Mucosa of rectum (tissue), 2 donors: ENCODE measurements around the gene KRT78.

Experiments
- H3K27ac ChIP-seq, 2 donors: one replicate each; pipeline ENCODE4 v1.7.0; 2013; ENCODE audit warnings: inconsistent platforms in 2 of 2, low read depth in 2 of 2, low read length in 2 of 2
- H3K27me3 ChIP-seq, 2 donors: one replicate each; pipeline ENCODE4 v1.7.0; 2013; ENCODE audit warnings: low read length in 2 of 2; ENCODE audit not compliant: control insufficient read depth in 2 of 2, insufficient read depth in 2 of 2
- H3K36me3 ChIP-seq, 2 donors: one replicate each; pipeline ENCODE4 v1.7.0; 2013; ENCODE audit warnings: low read length in 2 of 2; ENCODE audit not compliant: control insufficient read depth in 2 of 2, insufficient read depth in 2 of 2
- H3K4me1 ChIP-seq, 2 donors: one replicate each; pipeline ENCODE4 v1.7.0; 2013; ENCODE audit warnings: low read length in 2 of 2, mild to moderate bottlenecking in 1 of 2; ENCODE audit not compliant: control insufficient read depth in 2 of 2, insufficient read depth in 2 of 2
- H3K4me3 ChIP-seq, 2 donors: one replicate each; pipeline ENCODE4 v1.7.0; 2013; ENCODE audit warnings: low read length in 2 of 2
- H3K9ac ChIP-seq, 2 donors: one replicate each; pipeline ENCODE4 v1.7.0; 2013; ENCODE audit warnings: low read length in 2 of 2, low read depth in 1 of 2, mild to moderate bottlenecking in 1 of 2
- H3K9me3 ChIP-seq, 2 donors: one replicate each; pipeline ENCODE4 v1.7.0; 2013; ENCODE audit warnings: low read length in 2 of 2; ENCODE audit not compliant: control insufficient read depth in 2 of 2
- donor health status: healthy.
- donor health status: Normal muscosa, but diverticular disease.

The KRT78 gene

GRCh38 chr12:52824741-52825410, 23.9 kb downstream of the KRT78 start:
- Histone ChIP-seq H3K4me3 (no peak overlapping the region), H3K36me3 (no peaks in the 10 kb centered on the region), H3K27ac (no peak overlapping the region), H3K9me3 (no peaks in the 10 kb centered on the region), H3K4me1 (peaks cover 3 to 5% of the 10 kb centered on the region in 2 donors), H3K27me3 (no peaks in the 10 kb centered on the region), H3K9ac (no peak overlapping the region)

DNA sequence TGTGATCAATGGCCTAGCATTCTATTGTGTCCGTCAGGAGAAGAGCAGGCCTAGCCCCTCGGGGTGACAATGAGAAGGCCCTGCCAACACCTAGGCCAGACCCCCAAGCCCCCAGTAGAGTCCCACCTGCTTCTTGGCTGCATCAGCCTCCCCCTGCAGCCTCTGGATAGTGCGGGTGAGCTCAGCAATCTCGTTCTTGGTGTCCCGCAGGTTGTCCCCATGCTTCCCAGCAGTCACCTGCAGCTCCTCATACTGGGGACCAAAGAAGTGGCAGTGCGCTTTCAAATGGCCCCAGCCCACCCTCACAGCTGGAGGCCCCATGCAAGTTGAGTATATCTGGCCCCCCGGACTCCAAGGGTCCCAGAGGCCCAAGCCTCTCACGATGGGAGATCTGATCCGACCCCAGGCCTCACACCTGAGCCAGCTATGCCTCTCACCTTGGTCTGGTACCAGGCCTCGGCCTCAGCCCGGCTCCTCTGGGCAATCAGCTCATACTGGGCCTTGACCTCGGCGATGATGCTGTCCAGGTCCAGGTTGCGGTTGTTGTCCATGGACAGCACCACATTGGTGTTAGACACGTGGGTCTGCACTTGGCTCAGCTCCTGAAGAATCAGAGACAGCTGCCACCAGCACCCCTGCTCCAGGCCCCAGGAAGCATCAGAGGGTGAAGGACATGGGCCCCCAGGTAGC, 24.9 kb downstream of the KRT78 start:
- H3K27ac ChIP-seq = no peak overlapping the region
- no peak overlapping the region for H3K9ac ChIP-seq
- peaks cover 3 to 5% of the 10 kb centered on the region in 2 donors for H3K4me1 ChIP-seq
- no peak overlapping the region for H3K4me3 ChIP-seq
- no peaks in the 10 kb centered on the region for H3K9me3 ChIP-seq
- H3K36me3 ChIP-seq = no peaks in the 10 kb centered on the region
- H3K27me3 ChIP-seq = no peaks in the 10 kb centered on the region

DNA sequence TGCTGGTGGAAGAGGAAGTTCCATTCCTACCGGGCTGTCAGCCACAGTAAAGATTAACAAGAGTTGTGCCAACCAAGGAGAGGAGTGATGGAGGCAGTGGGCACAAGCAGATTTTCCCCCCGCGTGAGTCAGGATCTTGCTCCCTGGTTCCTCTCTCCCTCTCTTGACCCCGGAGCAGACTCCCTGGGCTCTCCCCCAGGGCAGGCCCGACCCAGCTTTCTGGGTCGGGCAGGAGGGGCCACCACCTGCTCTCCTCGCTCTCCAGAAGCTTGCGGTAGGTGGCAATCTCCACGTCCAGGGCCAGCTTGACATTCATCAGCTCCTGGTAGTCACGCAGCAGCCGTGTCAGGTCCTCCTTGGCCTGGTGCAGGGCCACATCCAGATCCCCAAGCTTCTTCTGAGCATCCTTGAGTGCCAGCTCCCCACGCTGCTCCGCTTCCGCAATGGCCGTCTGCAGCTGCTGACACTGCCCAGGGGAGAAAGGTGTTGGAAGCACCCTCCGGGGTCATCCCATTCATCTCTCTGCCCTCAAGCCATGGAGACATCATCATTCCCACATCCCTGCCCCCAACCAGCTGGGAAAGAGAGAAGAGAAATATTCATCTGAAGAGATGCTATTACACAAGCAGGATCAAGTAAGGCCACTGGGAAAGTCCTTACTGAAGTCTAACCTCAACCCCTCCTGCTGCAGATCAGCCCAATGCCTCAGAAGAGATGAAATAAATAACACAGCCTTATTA, 25.9 kb downstream of the KRT78 start:
- H3K4me3 ChIP-seq = no peak overlapping the region

GRCh38 chr12:52821826-52822660, 26.8 kb downstream of the KRT78 start:
- Histone ChIP-seq H3K4me3 (no peak overlapping the region), H3K36me3 (no peaks in the 10 kb centered on the region), H3K9ac (no peak overlapping the region), H3K4me1 (peaks cover 3 to 5% of the 10 kb centered on the region in 2 donors), H3K27ac (no peak overlapping the region), H3K9me3 (no peaks in the 10 kb centered on the region), H3K27me3 (no peaks in the 10 kb centered on the region)

More for the DNA sequence above, 25.9 kb downstream of the KRT78 start:
- no peak overlapping the region for H3K27ac ChIP-seq
- no peaks in the 10 kb centered on the region for H3K36me3 ChIP-seq
- H3K9ac ChIP-seq = no peak overlapping the region
- no peaks in the 10 kb centered on the region for H3K9me3 ChIP-seq
- H3K4me1 ChIP-seq = peaks cover 3 to 5% of the 10 kb centered on the region in 2 donors
- H3K27me3 ChIP-seq = no peaks in the 10 kb centered on the region

- H3K9me3 ChIP-seq = no peaks in the 10 kb centered on the region
- H3K9ac ChIP-seq = no peak overlapping the region
- no peaks in the 10 kb centered on the region for H3K27me3 ChIP-seq
- peaks cover 3 to 5% of the 10 kb centered on the region in 2 donors for H3K4me1 ChIP-seq
- no peak overlapping the region for H3K4me3 ChIP-seq
- no peak overlapping the region for H3K27ac ChIP-seq
- no peaks in the 10 kb centered on the region for H3K36me3 ChIP-seq
Measured at GRCh38 chr12:52821071-52821730, 27.6 kb downstream of the KRT78 start.

- Histone ChIP-seq H3K27me3 (no peaks in the 10 kb centered on the region), H3K4me3 (no peak overlapping the region), H3K36me3 (no peaks in the 10 kb centered on the region), H3K9me3 (no peaks in the 10 kb centered on the region), H3K9ac (no peak overlapping the region), H3K27ac (no peak overlapping the region), H3K4me1 (peaks cover 3 to 5% of the 10 kb centered on the region in 2 donors)
Measured at GRCh38 chr12:52820521-52820920, 28.3 kb downstream of the KRT78 start.

- no peaks in the 10 kb centered on the region for H3K27me3 ChIP-seq
- H3K9me3 ChIP-seq = no peaks in the 10 kb centered on the region
- peaks cover 3 to 5% of the 10 kb centered on the region in 2 donors for H3K4me1 ChIP-seq
- no peak overlapping the region for H3K27ac ChIP-seq
- H3K36me3 ChIP-seq = no peaks in the 10 kb centered on the region
- no peak overlapping the region for H3K4me3 ChIP-seq
- no peak overlapping the region for H3K9ac ChIP-seq
Measured at GRCh38 chr12:52819731-52820510, 28.9 kb downstream of the KRT78 start.

GRCh38 chr12:52818887-52819420, 29.8 kb downstream of the KRT78 start:
- H3K9me3 ChIP-seq = no peaks in the 10 kb centered on the region
- H3K4me1 ChIP-seq = peaks cover 3 to 5% of the 10 kb centered on the region in 2 donors
- H3K9ac ChIP-seq = no peak overlapping the region
- no peaks in the 10 kb centered on the region for H3K36me3 ChIP-seq
- no peak overlapping the region for H3K27ac ChIP-seq
- no peaks in the 10 kb centered on the region for H3K27me3 ChIP-seq
- H3K4me3 ChIP-seq = no peak overlapping the region

DNA sequence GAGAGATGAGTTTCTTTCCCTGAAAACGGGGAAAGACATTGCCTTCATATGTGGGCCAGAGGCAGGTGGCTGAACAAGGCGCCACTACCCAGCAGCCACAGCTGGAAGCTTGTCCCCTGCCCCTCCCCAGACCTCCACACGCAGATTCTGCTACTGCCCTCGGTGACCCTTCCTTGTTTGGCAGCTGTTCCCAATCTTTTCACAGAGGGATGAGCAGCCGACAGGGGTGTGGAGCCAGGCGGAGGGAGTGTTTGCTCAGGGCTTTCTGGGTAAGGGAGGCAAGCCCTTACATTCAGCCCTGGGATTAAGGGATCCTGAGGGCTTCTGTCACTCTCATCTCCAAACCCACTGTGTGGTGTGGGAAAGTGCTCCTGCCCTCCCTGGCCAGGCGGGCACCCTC, 30.4 kb downstream of the KRT78 start:
- H3K27me3 ChIP-seq = no peaks in the 10 kb centered on the region

More for the DNA sequence above, 30.4 kb downstream of the KRT78 start:
- no peak overlapping the region for H3K27ac ChIP-seq
- H3K4me1 ChIP-seq = peaks cover 3 to 5% of the 10 kb centered on the region in 2 donors
- no peak overlapping the region for H3K9ac ChIP-seq
- no peaks in the 10 kb centered on the region for H3K36me3 ChIP-seq
- no peak overlapping the region for H3K4me3 ChIP-seq
- no peaks in the 10 kb centered on the region for H3K9me3 ChIP-seq
